ENCODE measurements around the gene CHN1.
A peak's percentile ranks its signal among the peaks of the same experiment; 100 is the strongest.

The CHN1 gene

GRCh38 chr2:175037941-175038340, 32.8 kb upstream of the CHN1 start:
- DNase-seq (ENCODE audit: low read depth) = no peak
- TF ChIP-seq, protein P1, sequence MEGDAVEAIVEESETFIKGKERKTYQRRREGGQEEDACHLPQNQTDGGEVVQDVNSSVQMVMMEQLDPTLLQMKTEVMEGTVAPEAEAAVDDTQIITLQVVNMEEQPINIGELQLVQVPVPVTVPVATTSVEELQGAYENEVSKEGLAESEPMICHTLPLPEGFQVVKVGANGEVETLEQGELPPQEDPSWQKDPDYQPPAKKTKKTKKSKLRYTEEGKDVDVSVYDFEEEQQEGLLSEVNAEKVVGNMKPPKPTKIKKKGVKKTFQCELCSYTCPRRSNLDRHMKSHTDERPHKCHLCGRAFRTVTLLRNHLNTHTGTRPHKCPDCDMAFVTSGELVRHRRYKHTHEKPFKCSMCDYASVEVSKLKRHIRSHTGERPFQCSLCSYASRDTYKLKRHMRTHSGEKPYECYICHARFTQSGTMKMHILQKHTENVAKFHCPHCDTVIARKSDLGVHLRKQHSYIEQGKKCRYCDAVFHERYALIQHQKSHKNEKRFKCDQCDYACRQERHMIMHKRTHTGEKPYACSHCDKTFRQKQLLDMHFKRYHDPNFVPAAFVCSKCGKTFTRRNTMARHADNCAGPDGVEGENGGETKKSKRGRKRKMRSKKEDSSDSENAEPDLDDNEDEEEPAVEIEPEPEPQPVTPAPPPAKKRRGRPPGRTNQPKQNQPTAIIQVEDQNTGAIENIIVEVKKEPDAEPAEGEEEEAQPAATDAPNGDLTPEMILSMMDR (conservative IDR thresholded peaks at IDR 0.05; ENCODE audit: control insufficient read depth, insufficient read depth, low read depth, low read length) = no peak
- H3K4me3 ChIP-seq (ENCODE audit: control insufficient read depth, low read depth, low read length) = no peak overlapping the region

- H3K4me3 ChIP-seq (ENCODE audit: control insufficient read depth, low read depth, low read length) = no peak overlapping the region
- TF ChIP-seq, protein P1 (conservative IDR thresholded peaks at IDR 0.05; ENCODE audit: control insufficient read depth, insufficient read depth, low read depth, low read length) = peak; percentile 53
- peak; percentile 47 for DNase-seq (ENCODE audit: low read depth)
Observed at GRCh38 chr2:175036582-175037018, 31.4 kb upstream of the CHN1 start.

DNA sequence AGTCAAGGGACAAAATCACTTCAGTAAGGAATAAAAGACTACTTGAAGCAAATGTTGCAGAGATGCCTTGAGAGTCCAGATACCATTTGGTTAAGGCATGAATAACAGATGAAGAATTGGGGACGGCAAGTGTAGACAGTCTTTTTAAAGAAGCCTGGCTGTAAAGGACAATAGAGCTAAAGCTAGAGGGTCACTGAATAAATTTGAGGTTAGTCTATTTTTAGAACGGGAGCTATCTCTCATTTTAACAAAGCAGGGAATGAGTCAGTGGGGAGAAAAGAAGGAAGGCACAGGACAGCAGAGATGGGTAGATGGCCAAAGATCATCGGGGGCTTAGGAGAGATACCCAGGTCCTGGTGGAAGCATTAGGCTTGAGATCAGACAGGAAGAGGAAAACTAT, 30.6 kb upstream of the CHN1 start:
- no peak for DNase-seq (ENCODE audit: low read depth)
- no peak overlapping the region for H3K4me3 ChIP-seq (ENCODE audit: control insufficient read depth, low read depth, low read length)
- TF ChIP-seq, protein P1 (conservative IDR thresholded peaks at IDR 0.05; ENCODE audit: control insufficient read depth, insufficient read depth, low read depth, low read length) = no peak

DNA sequence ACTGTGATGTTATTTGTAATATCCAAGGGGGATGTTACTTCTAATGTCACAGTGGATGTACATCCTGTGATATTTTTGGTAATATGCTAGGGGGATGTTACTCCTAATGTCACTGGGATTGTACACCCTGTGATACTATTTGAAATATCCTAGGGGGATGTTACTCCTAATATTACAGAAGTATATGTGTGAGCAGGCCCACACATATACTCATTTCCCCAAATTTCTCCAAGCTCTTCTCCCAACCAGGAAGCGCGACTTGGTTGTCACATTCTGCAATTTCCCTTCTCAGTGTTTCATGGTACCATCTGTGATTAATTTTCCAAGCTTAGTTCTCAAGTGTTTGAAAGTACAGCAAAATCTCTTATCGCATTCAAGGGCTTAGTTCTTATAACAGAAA, 29.5 kb upstream of the CHN1 start:
- TF ChIP-seq, protein P1 (conservative IDR thresholded peaks at IDR 0.05; ENCODE audit: control insufficient read depth, insufficient read depth, low read depth, low read length) = no peak
- H3K4me3 ChIP-seq (ENCODE audit: control insufficient read depth, low read depth, low read length) = no peak overlapping the region
- DNase-seq (ENCODE audit: low read depth) = no peak

- peak; percentile 50 for DNase-seq (ENCODE audit: low read depth)
- TF ChIP-seq, protein P1 (conservative IDR thresholded peaks at IDR 0.05; ENCODE audit: control insufficient read depth, insufficient read depth, low read depth, low read length) = peak; percentile 50
Observed at GRCh38 chr2:175030380-175031271, 25.4 kb upstream of the CHN1 start.

DNA sequence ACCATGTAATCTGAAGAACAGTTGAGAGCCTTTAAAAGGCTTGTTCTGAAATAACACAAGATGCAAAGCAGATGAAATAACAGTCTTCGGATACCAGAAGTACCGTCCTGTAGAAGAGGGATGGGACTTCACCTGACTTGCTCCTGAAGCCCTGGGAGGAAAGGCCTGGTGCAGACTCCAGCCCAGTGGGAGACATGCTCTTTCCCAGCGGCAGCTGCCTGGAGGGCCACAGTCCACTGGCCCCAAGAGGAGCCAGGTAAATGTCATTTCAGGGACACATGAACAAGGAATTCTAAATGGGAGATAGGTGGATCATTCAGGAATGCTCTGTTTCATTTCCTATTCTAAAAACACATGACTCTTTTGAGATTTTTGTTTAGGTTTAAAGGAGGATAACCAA, 22.6 kb upstream of the CHN1 start:
- DNase-seq (ENCODE audit: low read depth) = no peak
- TF ChIP-seq, protein P1 (conservative IDR thresholded peaks at IDR 0.05; ENCODE audit: control insufficient read depth, insufficient read depth, low read depth, low read length) = no peak
- no peak overlapping the region for H3K4me3 ChIP-seq (ENCODE audit: control insufficient read depth, low read depth, low read length)

More at GRCh38 chr2:175030380-175031271, 25.4 kb upstream of the CHN1 start:
- no peak overlapping the region for H3K4me3 ChIP-seq (ENCODE audit: control insufficient read depth, low read depth, low read length)
